Measurements from ENCODE around the gene FAM118A.

DNA sequence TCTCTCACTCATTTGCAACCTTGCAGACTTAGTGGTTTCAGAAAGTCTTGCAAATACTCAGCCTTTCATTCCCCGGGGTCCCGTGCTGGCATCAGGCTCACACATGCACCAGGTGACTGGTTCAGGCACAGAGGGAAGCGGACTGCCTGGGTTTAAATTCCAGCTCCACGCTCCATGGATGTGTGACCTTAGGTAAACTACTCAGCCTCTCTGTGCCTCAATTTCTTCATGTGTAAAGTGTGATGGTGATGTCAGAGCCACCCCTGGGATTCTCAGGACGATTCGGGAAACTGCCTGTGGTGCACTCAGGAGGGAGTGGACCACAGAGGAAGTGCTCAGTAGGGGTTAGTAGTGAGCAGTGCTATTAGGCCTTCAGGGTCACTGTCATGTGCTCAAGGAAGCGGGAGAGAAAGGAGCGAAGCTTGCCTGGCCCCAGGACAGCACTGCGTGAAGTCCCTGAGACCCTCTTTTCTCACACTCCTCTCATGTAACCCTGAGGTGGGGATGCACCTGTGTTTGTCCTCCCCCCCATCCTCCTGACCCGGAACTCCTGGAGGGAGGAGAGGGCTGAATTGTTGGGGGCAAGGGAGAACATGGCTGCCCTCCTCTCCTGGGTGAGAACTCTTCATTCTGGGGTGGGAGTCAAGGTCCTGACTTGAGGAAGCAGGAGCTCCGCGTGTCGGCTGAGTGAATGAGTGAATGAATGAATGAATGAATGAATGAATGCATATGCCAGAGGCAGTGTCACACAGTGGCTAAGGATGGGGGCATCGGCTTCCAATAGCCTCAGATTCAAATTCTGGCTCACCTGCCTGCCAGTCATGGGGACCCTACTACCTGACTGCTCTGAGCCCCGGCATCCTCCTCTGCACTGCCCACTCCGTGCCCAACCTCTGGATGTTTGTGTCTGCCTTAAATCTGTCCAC is 39.4 kb upstream of the FAM118A start:
- TF ChIP-seq CTCF (IDR thresholded peaks at IDR 0.05; ENCODE audit: insufficient read depth, low read depth, low read length) (no peak), EZH2 (IDR thresholded peaks at IDR 0.05; ENCODE audit: insufficient read depth, low read length) (no peak)

Measured in astrocyte (in vitro differentiated cells and primary cell).